Non-pigmented ciliary epithelial cell (primary cell): ENCODE data around the gene GBP2.
"Not testable (repeated sequence)": the region's sequence is repeated elsewhere in the genome, so short reads cannot be mapped to it uniquely, and the experiment has no call there.

Source experiments
- DNase-seq: peaks from one replicate; pipeline ENCODE4 v3.0.0-alpha.2; 2010; ENCODE audit warnings: low read depth

GBP2 gene

GRCh38 chr1:89125913-89126580 is at the start of gene GBP2:
TSS of gene GBP2 (minus strand) at chr1:89126114. CDS start at chr1:89121966, 4,148 bp downstream.
- peak; percentile 60 for DNase-seq

GRCh38 chr1:89174491-89174890 is 48.6 kb upstream of the GBP2 start:
- no peak for DNase-seq

- no peak for DNase-seq
Observed at GRCh38 chr1:89172468-89173143, 46.7 kb upstream of the GBP2 start.

GRCh38 chr1:89171067-89171438 is 45.1 kb upstream of the GBP2 start:
- no peak for DNase-seq

- no peak for DNase-seq
Observed at GRCh38 chr1:89170170-89171066, 44.5 kb upstream of the GBP2 start.

- DNase-seq: no peak
Observed at GRCh38 chr1:89169166-89169565, 43.3 kb upstream of the GBP2 start.

GRCh38 chr1:89167590-89168230 is 41.8 kb upstream of the GBP2 start:
- no peak for DNase-seq

GRCh38 chr1:89166705-89167104 is 40.8 kb upstream of the GBP2 start:
- DNase-seq: no peak

GRCh38 chr1:89165811-89166210 is 39.9 kb upstream of the GBP2 start:
- DNase-seq: no peak

- no peak for DNase-seq
Observed at GRCh38 chr1:89151047-89151446, 25.1 kb upstream of the GBP2 start.

GRCh38 chr1:89149976-89150375 is 24.1 kb upstream of the GBP2 start:
- no peak for DNase-seq

- DNase-seq: no peak
Observed at GRCh38 chr1:89149229-89149628, 23.3 kb upstream of the GBP2 start.

GRCh38 chr1:89147678-89148658 is 22.1 kb upstream of the GBP2 start:
- DNase-seq: no peak

GRCh38 chr1:89146721-89147120 is 20.8 kb upstream of the GBP2 start:
- DNase-seq: no peak

GRCh38 chr1:89143484-89143883 is 17.6 kb upstream of the GBP2 start:
- no peak for DNase-seq

- DNase-seq: no peak
Observed at GRCh38 chr1:89142160-89142559, 16.2 kb upstream of the GBP2 start.

GRCh38 chr1:89133747-89134146 is 7.8 kb upstream of the GBP2 start:
- no peak for DNase-seq

- DNase-seq: no peak
Observed at GRCh38 chr1:89130716-89131115, 4.8 kb upstream of the GBP2 start.

- no peak for DNase-seq
Observed at GRCh38 chr1:89129911-89130310, 4.0 kb upstream of the GBP2 start.

- DNase-seq: not testable (repeated sequence)
Observed at GRCh38 chr1:89128003-89128458, 2.1 kb upstream of the GBP2 start.
